Measurements from ENCODE around the gene CREB5. TPM values are rescaled to one million over a fixed set of nuclear protein-coding genes. Genes with fewer than 3 reads are reported as not detected.

CREB5 gene
- total RNA-seq (2022) (12.9 and 19.2 TPM in 2 replicates), Bru-seq, nascent RNA (percentile 61 among the genes with signal in this experiment), BruChase-seq, experiment 1, labeled RNA remaining after a 6-hour chase (percentile 61 among the genes with signal in this experiment), BruChase-seq, experiment 2, labeled RNA remaining after a 2-hour chase (percentile 55 among the genes with signal in this experiment)
- long read RNA-seq, partial matches to known transcripts: 8 of 22 reads
- long read RNA-seq, other reads (novel, unspliced or antisense): 12 of 22 reads

GRCh38 chr7:28411876-28412662 lies at the start of gene CREB5:
Gene CREB5, plus strand, starts transcription at chr7:28412518. Its CDS starts 397 bp downstream, at chr7:28412915.
- no peak for TF ChIP-seq CTCF (IDR thresholded peaks at IDR 0.05; ENCODE audit: unreplicated experiment)
- no TSS peak for BruUV-seq (replicated peaks)
- Mint-ChIP-seq H3K27me3 (ENCODE audit: unreplicated experiment) (no peaks in the 10 kb centered on the region), H3K27ac (ENCODE audit: unreplicated experiment) (peak within 1 kb of the TSS; percentile 78), H3K9me3 (ENCODE audit: low read depth, unreplicated experiment) (no peaks in the 10 kb centered on the region), H3K4me3 (ENCODE audit: low read depth, unreplicated experiment) (peak within 1 kb of the TSS; percentile 83), H3K36me3 (ENCODE audit: insufficient read depth, unreplicated experiment) (peaks cover 39% of the 10 kb centered on the region), H3K4me1 (ENCODE audit: low read depth, unreplicated experiment) (peaks cover 23% of the 10 kb centered on the region)
- intact Hi-C loops (cut with micrococcal nuclease; ENCODE audit: unreplicated experiment): loop anchor here (5.0 kb wide), 1 partner anchor 75 kb away; no protein-coding TSS in a partner anchor
- DNase-seq: no peak
- CTCF ChIA-PET: interaction anchor here (1.0 kb wide), 1 partner anchor 214 kb away, joined by 3 read pairs; no protein-coding TSS in a partner anchor

- no TSS peak for BruUV-seq (replicated peaks)
- H3K4me3 Mint-ChIP-seq (ENCODE audit: low read depth, unreplicated experiment): no peak overlapping the region
- no peak overlapping the region for H3K27ac Mint-ChIP-seq (ENCODE audit: unreplicated experiment)
- CTCF ChIA-PET: interaction anchor here (0.5 to 2.1 kb wide), 8 partner anchors 9 to 316 kb away, joined by 3 to 6 read pairs (median 4); no protein-coding TSS in a partner anchor
- H3K9me3 Mint-ChIP-seq (ENCODE audit: low read depth, unreplicated experiment): peaks cover 13% of the 10 kb centered on the region
- TF ChIP-seq CTCF (IDR thresholded peaks at IDR 0.05; ENCODE audit: unreplicated experiment): peak; percentile 42
- intact Hi-C loops (cut with micrococcal nuclease; ENCODE audit: unreplicated experiment): no loop called here
- H3K36me3 Mint-ChIP-seq (ENCODE audit: insufficient read depth, unreplicated experiment): no peaks in the 10 kb centered on the region
- H3K4me1 Mint-ChIP-seq (ENCODE audit: low read depth, unreplicated experiment): peaks cover 18% of the 10 kb centered on the region
- no peak for DNase-seq
- H3K27me3 Mint-ChIP-seq (ENCODE audit: unreplicated experiment): no peaks in the 10 kb centered on the region
These were observed 49.5 kb upstream of the CREB5 start for GRCh38 chr7:28362812-28363211.

- no peaks in the 10 kb centered on the region for H3K36me3 Mint-ChIP-seq (ENCODE audit: insufficient read depth, unreplicated experiment)
- DNase-seq: no peak
- peaks cover 13% of the 10 kb centered on the region for H3K9me3 Mint-ChIP-seq (ENCODE audit: low read depth, unreplicated experiment)
- peak; percentile 23 for TF ChIP-seq CTCF (IDR thresholded peaks at IDR 0.05; ENCODE audit: unreplicated experiment)
- H3K27me3 Mint-ChIP-seq (ENCODE audit: unreplicated experiment): no peaks in the 10 kb centered on the region
- no TSS peak for BruUV-seq (replicated peaks)
- CTCF ChIA-PET: interaction anchor here (0.9 to 1.5 kb wide), 3 partner anchors 10 to 67 kb away, joined by 3 to 6 read pairs (median 4); no protein-coding TSS in a partner anchor
- peaks cover 6% of the 10 kb centered on the region for H3K4me1 Mint-ChIP-seq (ENCODE audit: low read depth, unreplicated experiment)
- intact Hi-C loops (cut with micrococcal nuclease; ENCODE audit: unreplicated experiment): no loop called here
- H3K4me3 Mint-ChIP-seq (ENCODE audit: low read depth, unreplicated experiment): no peak overlapping the region
- no peak overlapping the region for H3K27ac Mint-ChIP-seq (ENCODE audit: unreplicated experiment)
These were observed 48.2 kb upstream of the CREB5 start for GRCh38 chr7:28364082-28364481.

- H3K4me3 Mint-ChIP-seq (ENCODE audit: low read depth, unreplicated experiment): no peak overlapping the region
- DNase-seq: no peak
- H3K27ac Mint-ChIP-seq (ENCODE audit: unreplicated experiment): no peak overlapping the region
- no peaks in the 10 kb centered on the region for H3K4me1 Mint-ChIP-seq (ENCODE audit: low read depth, unreplicated experiment)
- H3K27me3 Mint-ChIP-seq (ENCODE audit: unreplicated experiment): no peaks in the 10 kb centered on the region
- H3K36me3 Mint-ChIP-seq (ENCODE audit: insufficient read depth, unreplicated experiment): no peaks in the 10 kb centered on the region
- intact Hi-C loops (cut with micrococcal nuclease; ENCODE audit: unreplicated experiment): no loop called here
- CTCF ChIA-PET: interaction anchor here (0.7 to 1.1 kb wide), 2 partner anchors 8 to 91 kb away, joined by 3 to 4 read pairs; no protein-coding TSS in a partner anchor
- BruUV-seq (replicated peaks): no TSS peak
- TF ChIP-seq CTCF (IDR thresholded peaks at IDR 0.05; ENCODE audit: unreplicated experiment): no peak
- peaks cover 9% of the 10 kb centered on the region for H3K9me3 Mint-ChIP-seq (ENCODE audit: low read depth, unreplicated experiment)
These were observed 42.8 kb upstream of the CREB5 start for GRCh38 chr7:28369523-28369922.

Data from Calu3 (cell line).